IMR-90 (cell line): ENCODE results near the gene CDH23. TPM values are rescaled to one million over a fixed set of nuclear protein-coding genes. Genes with fewer than 3 reads are reported as not detected.

Source experiments
- ATAC-seq: fragments of 200-7000 bp; cut with Tn5 transposase; 2 replicates; pipeline ENCODE4 v1.9.1; 2020; ENCODE audit warnings: low read depth, mild to moderate bottlenecking, moderate library complexity
- BruUV-seq: library from RNA; stranded (reverse); fragments of 400-500 nt; replicated peaks from 2 replicates; lab custom pipeline; 2021; lab: Mats Ljungman, UMichigan
- CTCF ChIA-PET: fragments of 300-600 bp; formaldehyde crosslinking; extraction: SDS; loops from one replicate; lab custom pipeline; 2021; ENCODE audit warnings: antibody characterized with exemption; lab: Yijun Ruan, JAX
- POLR2A ChIA-PET: fragments of 300-600 bp; sonication (Branson Sonifier 250); formaldehyde crosslinking; loops from one replicate; lab custom pipeline; 2022; ENCODE audit warnings: antibody characterized with exemption; ENCODE audit not compliant: unreplicated experiment; lab: Charles Lee
- DNase-seq: peaks from one replicate; pipeline ENCODE4 v3.0.0; 2013
- H2AFZ ChIP-seq: replicated peaks from 2 replicates; pipeline ENCODE3; 2013; ENCODE audit warnings: low read length, mild to moderate bottlenecking; ENCODE audit not compliant: poor library complexity
- H2AK5ac ChIP-seq: 2 replicates; pipeline ENCODE4 v1.6.1; 2013; ENCODE audit warnings: low read depth, low read length, inconsistent platforms
- H2AK9ac ChIP-seq: replicated peaks from 2 replicates; pipeline ENCODE3; 2013; ENCODE audit warnings: mild to moderate bottlenecking, low read depth, low read length, moderate library complexity; ENCODE audit not compliant: poor library complexity
- H2BK120ac ChIP-seq: 2 replicates; pipeline ENCODE4 v1.6.1; 2013; ENCODE audit warnings: low read depth, low read length, inconsistent platforms
- H2BK15ac ChIP-seq: 3 replicates; pipeline ENCODE4 v1.6.1; 2013; ENCODE audit warnings: low read depth, low read length, inconsistent platforms
- H2BK20ac ChIP-seq: 2 replicates; pipeline ENCODE4 v1.6.1; 2013; ENCODE audit warnings: low read depth, mild to moderate bottlenecking, inconsistent platforms, low read length, moderate library complexity
- H2BK5ac ChIP-seq: 2 replicates; pipeline ENCODE4 v1.6.1; 2013; ENCODE audit warnings: mild to moderate bottlenecking, low read depth, low read length, inconsistent platforms; ENCODE audit not compliant: poor library complexity, severe bottlenecking
- H3K14ac ChIP-seq: replicated peaks from 2 replicates; pipeline ENCODE4 v1.6.1; 2013; ENCODE audit warnings: low read depth, low read length, inconsistent platforms
- H3K18ac ChIP-seq: 2 replicates; pipeline ENCODE4 v1.6.1; 2013; ENCODE audit warnings: low read depth, low read length, control low read depth
- H3K23ac ChIP-seq: 2 replicates; pipeline ENCODE4 v1.6.1; 2013; ENCODE audit warnings: low read depth, low read length, inconsistent platforms
- H3K27ac ChIP-seq: 2 replicates; pipeline ENCODE4 v1.5.1; 2013; ENCODE audit warnings: mild to moderate bottlenecking, control low read depth, low read length; ENCODE audit not compliant: insufficient read depth
- H3K27me3 ChIP-seq: 2 replicates; pipeline ENCODE4 v1.6.1; 2013; ENCODE audit warnings: low read length; ENCODE audit not compliant: control insufficient read depth, insufficient read depth
- H3K36me3 ChIP-seq: 2 replicates; pipeline ENCODE4 v1.6.1; 2013; ENCODE audit warnings: low read length, mixed read lengths; ENCODE audit not compliant: control insufficient read depth, insufficient read depth
- H3K4ac ChIP-seq: 2 replicates; pipeline ENCODE4 v1.6.1; 2013; ENCODE audit warnings: low read depth, low read length, inconsistent platforms
- H3K4me1 ChIP-seq: 2 replicates; pipeline ENCODE4 v1.6.1; 2013; ENCODE audit warnings: low read length, mixed read lengths; ENCODE audit not compliant: control insufficient read depth, insufficient read depth
- H3K4me2 ChIP-seq: 2 replicates; pipeline ENCODE4 v1.6.1; 2013; ENCODE audit warnings: low read depth, mild to moderate bottlenecking, control low read depth, low read length, moderate library complexity
- H3K4me3 ChIP-seq: 2 replicates; pipeline ENCODE4 v1.5.1; 2013; ENCODE audit warnings: low read depth, mild to moderate bottlenecking, control low read depth, low read length, moderate library complexity; ENCODE audit not compliant: insufficient read depth
- H3K56ac ChIP-seq: 2 replicates; pipeline ENCODE4 v1.6.1; 2013; ENCODE audit warnings: low read length, inconsistent platforms; ENCODE audit not compliant: insufficient read depth; ENCODE audit errors: extremely low read depth
- H3K79me1 ChIP-seq, 2 experiments: 2 replicates each; pipeline ENCODE4 v1.6.1; 2013; ENCODE audit warnings: low read length in 2 of 2, inconsistent platforms in 1 of 2, low read depth in 1 of 2
- H3K9ac ChIP-seq: 2 replicates; pipeline ENCODE4 v1.6.1; 2013; ENCODE audit warnings: low read depth, low read length, control low read depth
- H3K9me1 ChIP-seq: 2 replicates; pipeline ENCODE4 v1.6.1; 2013; ENCODE audit warnings: low read length, inconsistent platforms; ENCODE audit not compliant: insufficient read depth
- H3K9me3 ChIP-seq: 2 replicates; pipeline ENCODE4 v1.6.1; 2013; ENCODE audit warnings: low read length; ENCODE audit not compliant: control insufficient read depth, insufficient read depth
- H4K20me1 ChIP-seq: 2 replicates; pipeline ENCODE4 v1.6.1; 2013; ENCODE audit warnings: low read length, inconsistent platforms; ENCODE audit not compliant: insufficient read depth
- H4K5ac ChIP-seq: 2 replicates; pipeline ENCODE4 v1.6.1; 2013; ENCODE audit warnings: mild to moderate bottlenecking, low read depth, low read length, control low read depth
- H4K8ac ChIP-seq, 2 experiments: 2 replicates each; pipeline ENCODE4 v1.6.1; 2013; ENCODE audit warnings: low read depth in 2 of 2, low read length in 2 of 2, control low read depth in 1 of 2, inconsistent platforms in 1 of 2
- H4K91ac ChIP-seq: 2 replicates; pipeline ENCODE4 v1.6.1; 2013; ENCODE audit warnings: low read depth, low read length, inconsistent platforms; ENCODE audit not compliant: insufficient read depth
- CEBPB ChIP-seq: IDR thresholded peaks from 2 replicates; pipeline ENCODE4 v1.6.1; 2012; ENCODE audit warnings: low read depth, low read length, improper control_type of control experiment
- WGBS, 2 experiments: methylation state at CpG; one replicate each; pipeline versions ENCODE4 v1.1.5 to v1.1.7; 2013; ENCODE audit warnings: missing lambda C conversion rate in 2 of 2; ENCODE audit not compliant: insufficient read length in 1 of 2; ENCODE audit errors: extremely low coverage in 2 of 2; 5-methylcytosine and 5-hydroxymethylcytosine counted together
- dilution Hi-C: fragments of 300-500 bp; cut with HindIII; formaldehyde crosslinking; loops from one replicate; pipeline ENCODE4 v1.14.3; 2018; ENCODE audit warnings: low sequenced_read_pairs; ENCODE audit not compliant: unreplicated experiment
- in situ Hi-C: fragments of 300-500 bp; cut with MboI; formaldehyde crosslinking; loops from 3 replicates; pipeline ENCODE4 v1.14.3; 2019; ENCODE audit warnings: low sequenced_read_pairs, inconsistent platforms, mixed read lengths
- intact Hi-C: fragments of 100-400 bp; cut with micrococcal nuclease; formaldehyde crosslinking; loops from 2 replicates; pipeline ENCODE4 v1.10.0; 2022
- polyA plus RNA-seq, 3 experiments: library from polyadenylated mRNA; depleted of rRNA; stranded (reverse); fragments of >200 nt; gene quantifications; 2 replicates each; pipeline ENCODE4 v1.2.3, GENCODE V29; 2012; ENCODE audit warnings: low replicate concordance in 1 of 3
- total RNA-seq: library from RNA; depleted of rRNA; stranded (reverse); fragments of >200 nt; gene quantifications from 2 replicates; pipeline ENCODE4 v1.2.3, GENCODE V29; 2012

Gene CDH23
- total and polyA plus RNA-seq, 2 of the 4 experiments (the other 2 are of a cell fraction) = under 0.01 to 0.03 TPM

GRCh38 chr10:71547312-71547711 lies 150.6 kb downstream of the CDH23 start:
- H3K27me3 ChIP-seq = peaks cover 46% of the 10 kb centered on the region
- H3K14ac ChIP-seq = no peak overlapping the region
- H3K4ac ChIP-seq = no peak overlapping the region
- no peak overlapping the region for H2BK5ac ChIP-seq
- dilution Hi-C loops = no loop called here
- no peak overlapping the region for H2BK120ac ChIP-seq
- H3K4me1 ChIP-seq = no peaks in the 10 kb centered on the region
- ATAC-seq (no peak), DNase-seq (no peak)
- H3K4me3 ChIP-seq = no peak overlapping the region
- H3K9ac ChIP-seq = no peak overlapping the region
- H2AK9ac ChIP-seq = no peak overlapping the region
- no peak overlapping the region for H4K5ac ChIP-seq
- H3K27ac ChIP-seq = no peak overlapping the region
- H2BK15ac ChIP-seq = no peak overlapping the region
- no peaks in the 10 kb centered on the region for H3K9me3 ChIP-seq
- H3K56ac ChIP-seq = no peak overlapping the region
- H2AFZ ChIP-seq = no peak overlapping the region
- H3K36me3 ChIP-seq = no peaks in the 10 kb centered on the region
- intact Hi-C loops = no loop called here
- H4K91ac ChIP-seq = no peak overlapping the region
- no peak overlapping the region for H3K4me2 ChIP-seq
- ChIA-PET POLR2A (no interaction called here), CTCF (no interaction called here)
- in situ Hi-C loops = no loop called here
- 82% methylated on average over 11 of the region's 12 CpGs; no CpG with 5 or more reads in 1 of the 2 experiments for WGBS, 2 experiments
- no peaks in the 10 kb centered on the region; the same call in none of the 2 replicates for H4K20me1 ChIP-seq
- H4K8ac ChIP-seq = no peak overlapping the region
- no peak overlapping the region for H3K23ac ChIP-seq
- BruUV-seq = no TSS peak
- TF ChIP-seq CEBPB = no peak
- H3K9me1 ChIP-seq = no peaks in the 10 kb centered on the region
- no peaks in the 10 kb centered on the region for H3K79me1 ChIP-seq
- H3K18ac ChIP-seq = no peak overlapping the region
- H2AK5ac ChIP-seq = no peak overlapping the region
- H2BK20ac ChIP-seq = no peak overlapping the region
